H1 (cell line): ENCODE measurements around the gene SLC8A3. TPM values are rescaled to one million over a fixed set of nuclear protein-coding genes. Genes with fewer than 3 reads are reported as not detected.
A peak's percentile ranks its signal among the peaks of the same experiment; 100 is the strongest.

Experiments used
- CTCF ChIA-PET: fragments of 300-600 bp; sonication (Branson Sonifier 250); formaldehyde crosslinking; loops from one replicate; lab custom pipeline; 2021; ENCODE audit not compliant: partially characterized antibody; lab: Charles Lee
- POLR2A ChIA-PET: fragments of 300-600 bp; sonication (Branson Sonifier 250); formaldehyde crosslinking; loops from one replicate; lab custom pipeline; 2021; ENCODE audit warnings: inconsistent platforms; ENCODE audit not compliant: partially characterized antibody; lab: Charles Lee
- DNase-seq, 2 experiments: peaks; one replicate each; pipeline versions ENCODE4 v3.0.0 to v3.0.0-alpha.2; 2010 to 2022; ENCODE audit warnings: low spot score in 2 of 2, low read depth in 1 of 2, mixed read lengths in 1 of 2
- FAIRE-seq: peaks from 2 replicates; lab custom pipeline; 2011; peaks lifted over from hg19 to GRCh38; lab: Jason Lieb, UNC
- H2AFZ ChIP-seq: 2 replicates; pipeline ENCODE4 v1.8.1; 2012; ENCODE audit warnings: low read length, inconsistent platforms
- H2AK5ac ChIP-seq: 2 replicates; pipeline ENCODE4 v1.6.1; 2013; ENCODE audit warnings: low read depth, low read length
- H2BK120ac ChIP-seq: replicated peaks from 2 replicates; pipeline ENCODE3; 2013; ENCODE audit warnings: low read depth, low read length, inconsistent platforms
- H2BK12ac ChIP-seq: 2 replicates; pipeline ENCODE4 v1.6.1; 2013; ENCODE audit warnings: low read depth, low read length
- H2BK15ac ChIP-seq: 2 replicates; pipeline ENCODE4 v1.6.1; 2013; ENCODE audit warnings: low read length
- H2BK20ac ChIP-seq: 2 replicates; pipeline ENCODE4 v1.6.1; 2013; ENCODE audit warnings: low read length
- H2BK5ac ChIP-seq: 2 replicates; pipeline ENCODE4 v1.6.1; 2013; ENCODE audit warnings: low read depth, low read length
- H3K14ac ChIP-seq: 2 replicates; pipeline ENCODE4 v1.6.1; 2013; ENCODE audit warnings: inconsistent platforms; ENCODE audit not compliant: insufficient read length
- H3K18ac ChIP-seq: 2 replicates; pipeline ENCODE4 v1.6.1; 2013; ENCODE audit warnings: low read length; ENCODE audit errors: extremely low read depth
- H3K23ac ChIP-seq: 2 replicates; pipeline ENCODE4 v1.6.1; 2013; ENCODE audit warnings: inconsistent platforms; ENCODE audit not compliant: insufficient read length
- H3K23me2 ChIP-seq: 2 replicates; pipeline ENCODE4 v1.6.1; 2013; ENCODE audit warnings: low read depth, low read length
- H3K27ac ChIP-seq: 2 replicates; pipeline ENCODE4 v1.6.1; 2011; ENCODE audit warnings: low read depth, low read length, inconsistent platforms
- H3K27me3 ChIP-seq, 4 experiments: replicated peaks in 1 of 4; 1 replicate in 1 of 4; 2 replicates in 3 of 4; pipeline versions ENCODE4 v1.6.1 to v1.8.1; 2011 to 2013; ENCODE audit warnings: low read length in 3 of 4, mild to moderate bottlenecking in 3 of 4, inconsistent platforms in 2 of 4, mixed read lengths in 2 of 4, moderate library complexity in 1 of 4; ENCODE audit not compliant: control insufficient read depth in 3 of 4, insufficient read depth in 3 of 4; ENCODE audit errors: extremely low read depth in 1 of 4
- H3K36me3 ChIP-seq, 4 experiments: 2 replicates each; pipeline versions ENCODE4 v1.6.1 to v1.8.1; 2011 to 2013; ENCODE audit warnings: mild to moderate bottlenecking in 4 of 4, low read length in 3 of 4, moderate library complexity in 2 of 4, control low read depth in 1 of 4, inconsistent platforms in 1 of 4; ENCODE audit not compliant: insufficient read depth in 4 of 4, control insufficient read depth in 2 of 4
- H3K4ac ChIP-seq: replicated peaks from 2 replicates; pipeline ENCODE3; 2013; ENCODE audit warnings: low read length, low read depth, mixed read lengths, inconsistent platforms; ENCODE audit not compliant: insufficient read length
- H3K4me1 ChIP-seq, 4 experiments: replicated peaks in 1 of 4; 1 replicate in 1 of 4; 2 replicates in 3 of 4; pipeline versions ENCODE4 v1.6.1 to v1.8.1; 2011 to 2013; ENCODE audit warnings: low read length in 3 of 4, inconsistent platforms in 2 of 4, mixed read lengths in 1 of 4; ENCODE audit not compliant: insufficient read depth in 4 of 4, control insufficient read depth in 3 of 4
- H3K4me2 ChIP-seq, 2 experiments: 2 replicates each; pipeline versions ENCODE4 v1.6.1 to v1.8.1; 2011 to 2013; ENCODE audit warnings: low read depth in 2 of 2, low read length in 2 of 2, control low read depth in 1 of 2, inconsistent platforms in 1 of 2, mild to moderate bottlenecking in 1 of 2; ENCODE audit not compliant: insufficient read depth in 1 of 2
- H3K4me3 ChIP-seq, 4 experiments: fragments of 200-600, 300-600 bp in 1 of 4; sonication (generic), shearing (Covaris generic), sonication (Bioruptor Twin) in 1 of 4; 2 replicates each; pipeline versions ENCODE4 v1.5.1 to v1.8.1; 2011 to 2016; ENCODE audit warnings: low read length in 4 of 4, low read depth in 3 of 4, control low read depth in 2 of 4, inconsistent platforms in 2 of 4, mild to moderate bottlenecking in 2 of 4, mixed read lengths in 1 of 4, moderate library complexity in 1 of 4; ENCODE audit not compliant: insufficient read depth in 2 of 4; ENCODE audit errors: extremely low read depth in 1 of 4
- H3K56ac ChIP-seq: replicated peaks from 2 replicates; pipeline ENCODE3; 2013; ENCODE audit warnings: low read depth, mild to moderate bottlenecking, mixed read lengths, low read length, inconsistent platforms; ENCODE audit not compliant: insufficient read length
- H3K79me1 ChIP-seq: 2 replicates; pipeline ENCODE4 v1.6.1; 2013; ENCODE audit warnings: low read depth, low read length, control low read depth
- H3K79me2 ChIP-seq, 2 experiments: 2 replicates each; pipeline versions ENCODE4 v1.6.1 to v1.8.1; 2012 to 2013; ENCODE audit warnings: low read length in 2 of 2, mild to moderate bottlenecking in 2 of 2, inconsistent platforms in 1 of 2; ENCODE audit not compliant: insufficient read depth in 2 of 2, control insufficient read depth in 1 of 2
- H3K9ac ChIP-seq, 4 experiments: replicated peaks in 1 of 4; 1 replicate in 1 of 4; 2 replicates in 3 of 4; pipeline versions ENCODE4 v1.6.1 to v1.8.1; 2011 to 2013; ENCODE audit warnings: low read depth in 3 of 4, low read length in 3 of 4, control low read depth in 2 of 4, mild to moderate bottlenecking in 2 of 4, moderate library complexity in 2 of 4, inconsistent platforms in 1 of 4; ENCODE audit errors: extremely low read depth in 1 of 4
- H3K9me3 ChIP-seq, 2 experiments: 2 replicates each; pipeline versions ENCODE4 v1.6.1 to v1.8.1; 2012 to 2013; ENCODE audit warnings: mild to moderate bottlenecking in 2 of 2, moderate library complexity in 2 of 2, control low read depth in 1 of 2, inconsistent platforms in 1 of 2, low read depth in 1 of 2, low read length in 1 of 2, mixed read lengths in 1 of 2; ENCODE audit not compliant: insufficient read depth in 2 of 2
- H4K20me1 ChIP-seq, 2 experiments: replicated peaks in 1 of 2; 2 replicates each; pipeline versions ENCODE3 to v1.8.1; 2011 to 2013; ENCODE audit warnings: inconsistent platforms in 2 of 2, low read length in 2 of 2, mild to moderate bottlenecking in 1 of 2; ENCODE audit not compliant: insufficient read depth in 2 of 2, control insufficient read depth in 1 of 2
- H4K5ac ChIP-seq: 2 replicates; pipeline ENCODE4 v1.6.1; 2013; ENCODE audit warnings: low read length, low read depth, mixed read lengths, inconsistent platforms; ENCODE audit not compliant: insufficient read length
- H4K8ac ChIP-seq: 2 replicates; pipeline ENCODE4 v1.8.0; 2013; ENCODE audit warnings: mild to moderate bottlenecking, moderate library complexity, low read length, inconsistent platforms; ENCODE audit not compliant: insufficient read depth; ENCODE audit errors: extremely low read depth
- H4K91ac ChIP-seq: replicated peaks from 2 replicates; pipeline ENCODE3; 2013; ENCODE audit warnings: low read length, mixed read lengths, inconsistent platforms; ENCODE audit not compliant: insufficient read length
- ASH2L ChIP-seq: fragments of 200-600, 300-600 bp; sonication (generic); IDR thresholded peaks from one replicate; pipeline ENCODE4 v1.7.1; 2017; ENCODE audit warnings: low read length
- CEBPB ChIP-seq: IDR thresholded peaks from 2 replicates; pipeline ENCODE4 v1.6.1; 2012; ENCODE audit warnings: low read depth, low read length
- EP300 ChIP-seq, 2 experiments: IDR thresholded peaks; 1 replicate in 1 of 2; 2 replicates in 1 of 2; pipeline ENCODE4 v1.6.1; 2011 to 2012; ENCODE audit warnings: low read depth in 2 of 2, low read length in 2 of 2, mild to moderate bottlenecking in 2 of 2, borderline replicate concordance in 1 of 2, inconsistent platforms in 1 of 2, moderate library complexity in 1 of 2
- KDM4A ChIP-seq: IDR thresholded peaks from one replicate; pipeline ENCODE4 v1.7.1; 2012; ENCODE audit warnings: low read depth, mild to moderate bottlenecking, moderate library complexity, low read length, inconsistent platforms; ENCODE audit not compliant: severe bottlenecking
- WGBS, 2 experiments: shearing (Covaris generic) in 1 of 2; methylation state at CpG; one replicate each; pipeline versions ENCODE4 v1.1.6 to v1.1.7; 2013 to 2015; ENCODE audit warnings: low lambda C conversion rate in 2 of 2, mixed read lengths in 2 of 2, inconsistent platforms in 1 of 2, low coverage in 1 of 2, missing lambda C conversion rate in 1 of 2; ENCODE audit not compliant: insufficient replicate concordance in 2 of 2, insufficient coverage in 1 of 2, insufficient read length in 1 of 2; ENCODE audit errors: extremely low coverage in 1 of 2, missing lambda C conversion rate in 1 of 2; 5-methylcytosine and 5-hydroxymethylcytosine counted together
- polyA plus RNA-seq, 7 experiments: library from polyadenylated mRNA; depleted of rRNA in 3 of 7; stranded (reverse) in 5 of 7; unstranded in 2 of 7; fragments of >200 nt in 5 of 7; fragments of 200-250 nt in 2 of 7; gene quantifications; 1 replicate in 5 of 7; 2 replicates in 1 of 7; 4 replicates in 1 of 7; pipeline versions ENCODE4 v1.2.1 to v1.2.3, GENCODE V29; 2011 to 2013; ENCODE audit warnings: missing spikeins in 2 of 7, mixed read lengths in 2 of 7
- total RNA-seq: library from RNA; stranded (reverse); fragmentation: NEBNext Ultra II Directional; extraction: Animal tissue kit (Norgen Biotek cat#: 25700); gene quantifications from 2 replicates; pipeline ENCODE4 v1.2.1, GENCODE V29; 2021
- TF ChIP-seq, protein P1 (sequence below): IDR thresholded peaks from 2 replicates; pipeline ENCODE4 v1.6.1; 2012; ENCODE audit warnings: inconsistent platforms

Gene SLC8A3
- total and polyA plus RNA-seq, 2 of the 8 experiments (the other 6 are each of a cell fraction or from before 2014, with no cell fraction given), result 0.38 to 1.1 TPM

DNA sequence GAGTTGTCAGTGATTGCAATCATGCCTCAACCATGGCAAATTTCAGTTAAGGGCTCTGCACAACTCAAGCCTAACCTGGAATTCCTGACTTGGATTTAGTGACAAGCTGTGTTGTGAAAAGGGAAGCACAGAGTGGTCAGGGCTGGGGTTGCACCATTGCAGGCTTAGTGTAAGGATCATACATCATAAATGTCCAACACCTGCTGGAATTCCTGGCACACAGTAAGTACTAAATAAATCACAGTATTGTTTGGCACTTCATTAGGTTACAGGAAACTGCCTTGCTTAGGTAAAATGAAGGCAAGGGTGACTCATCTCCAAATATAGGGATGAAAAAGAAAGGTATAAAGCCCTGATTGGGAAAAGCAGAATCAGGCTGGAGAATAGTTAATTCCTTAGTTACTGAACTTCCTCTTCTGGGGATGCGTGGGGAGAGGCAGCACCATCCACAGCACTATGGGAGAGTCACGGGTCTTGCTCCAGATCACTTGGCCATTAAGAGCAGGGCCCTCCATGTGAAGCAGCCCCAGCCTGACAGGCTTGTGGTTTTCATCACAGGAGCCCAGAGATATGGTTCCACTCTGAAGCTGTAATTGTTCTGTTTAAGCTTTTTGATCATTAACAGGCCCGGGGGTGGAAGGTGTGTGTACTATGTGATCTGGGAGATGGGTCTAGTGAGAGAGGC, 39.7 kb downstream of the SLC8A3 start:
- ChIA-PET POLR2A (no interaction called here), CTCF (interaction anchor here (0.8 kb wide), 1 partner anchor 31 kb away, joined by 3 read pairs; no protein-coding TSS in a partner anchor)
- Histone ChIP-seq H3K56ac (no peak overlapping the region), H2BK20ac (no peak overlapping the region), H3K23ac (no peak overlapping the region), H3K79me1 (no peaks in the 10 kb centered on the region), H3K27ac (no peak overlapping the region), H3K4me1 (no peaks in the 10 kb centered on the region; a peak in 1 of 7 replicates), H3K23me2 (no peaks in the 10 kb centered on the region), H4K20me1 (no peaks in the 10 kb centered on the region), H3K79me2 (no peaks in the 10 kb centered on the region), H4K91ac (no peak overlapping the region), H3K14ac (no peak overlapping the region), H2AFZ (no peak overlapping the region), H3K4me2 (no peak overlapping the region), H4K8ac (no peak overlapping the region), H4K5ac (no peak overlapping the region), H3K27me3 (no peaks in the 10 kb centered on the region), H2BK15ac (no peak overlapping the region), H2BK12ac (0 out of 2 replicates have a peak overlapping the region, but pooled peaks have one; percentile 14), H3K4ac (no peak overlapping the region), H3K36me3 (no peaks in the 10 kb centered on the region), H3K9ac (no peak overlapping the region), H2BK5ac (no peak overlapping the region), H2AK5ac (no peak overlapping the region), H3K18ac (no peak overlapping the region), H3K4me3 (no peak overlapping the region), H3K9me3 (no peaks in the 10 kb centered on the region), H2BK120ac (no peak overlapping the region)
- FAIRE-seq, result no peak
- no peak for DNase-seq
- 93% methylated on average over 3 of the region's 3 CpGs; no CpG with 5 or more reads in 1 of the 2 experiments for WGBS, 2 experiments
- TF ChIP-seq, protein P1, sequence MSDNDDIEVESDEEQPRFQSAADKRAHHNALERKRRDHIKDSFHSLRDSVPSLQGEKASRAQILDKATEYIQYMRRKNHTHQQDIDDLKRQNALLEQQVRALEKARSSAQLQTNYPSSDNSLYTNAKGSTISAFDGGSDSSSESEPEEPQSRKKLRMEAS, result no peak
- TF ChIP-seq CEBPB, result no peak
- no peak for TF ChIP-seq ASH2L
- TF ChIP-seq KDM4A, result no peak
- TF ChIP-seq EP300 (IDR thresholded peaks at IDR 0.05; ENCODE audit: borderline replicate concordance in 1 of 2, low read depth in 2 of 2, low read length in 2 of 2), result no peak
